Mucosa of gallbladder (tissue), 1 donor: ENCODE results near the gene IL12A. TPM values are rescaled to one million over a fixed set of nuclear protein-coding genes. Genes with fewer than 3 reads are reported as not detected.

Source experiments
- DNase-seq: peaks from one replicate; pipeline ENCODE4 v3.0.0-alpha.2; 2020; ENCODE audit warnings: low spot score
- total RNA-seq: library from RNA; stranded (reverse); gene quantifications from one replicate; pipeline ENCODE4 v1.2.1, GENCODE V29; 2021
- donor health status: DM: no; HTN: no; CAD: no.

IL12A gene
- total RNA-seq, 1 donor from 2014 or later: 0.14 TPM

GRCh38 chr3:160027541-160028195, 39.0 kb downstream of the IL12A start:
- DNase-seq: no peak

GRCh38 chr3:160035757-160036156, 47.1 kb downstream of the IL12A start:
- no peak for DNase-seq

- DNase-seq: peak; percentile 11
Observed at GRCh38 chr3:160038862-160039562, 50.4 kb downstream of the IL12A start.

GRCh38 chr3:160040181-160040580, 51.5 kb downstream of the IL12A start:
- DNase-seq: no peak

- no peak for DNase-seq
Observed at GRCh38 chr3:160041465-160041864, 52.8 kb downstream of the IL12A start.

GRCh38 chr3:160044121-160044520, 55.5 kb downstream of the IL12A start:
- no peak for DNase-seq

Other genes with a start within 250 kb of the IL12A start
- 5.0 TPM for gene SCHIP1, start 149.0 kb upstream of the IL12A start, total RNA-seq
- gene C3orf80, start 236.6 kb downstream of the IL12A start, total RNA-seq: 0.55 TPM